Hematopoietic multipotent progenitor cell treated with erythropoietin and hydrocortisone succinate and interleukin-3 and kit ligand, for 8 days (in vitro differentiated cells): Measurements from ENCODE around the gene TNIK.
A peak's percentile ranks its signal among the peaks of the same experiment; 100 is the strongest.
"Not testable (repeated sequence)": the region's sequence is repeated elsewhere in the genome, so short reads cannot be mapped to it uniquely, and the experiment has no call there.

Experiments used
- DNase-seq: peaks from one replicate; pipeline ENCODE4 v3.0.0-alpha.2; 2015

The TNIK gene

DNA sequence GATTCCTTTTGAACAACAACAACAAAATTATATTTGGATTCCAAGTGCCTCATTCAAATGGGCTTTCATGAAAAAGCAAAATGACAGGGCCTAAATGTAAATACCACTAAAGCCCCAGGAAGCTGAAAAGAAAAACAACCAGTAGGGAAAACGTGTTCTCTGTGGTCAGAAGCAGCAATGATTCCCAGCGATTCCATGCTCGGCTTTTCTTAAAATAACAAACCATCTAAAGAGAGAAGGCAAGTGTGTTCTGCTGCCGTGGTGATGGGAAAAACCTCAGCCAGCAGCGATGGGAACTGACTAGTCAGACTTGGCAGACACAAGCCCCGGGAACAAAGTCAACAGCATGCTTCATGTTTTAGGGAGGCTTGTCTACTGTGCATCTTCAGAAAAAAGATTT is 153.6 kb downstream of the TNIK start:
- DNase-seq: no peak

DNA sequence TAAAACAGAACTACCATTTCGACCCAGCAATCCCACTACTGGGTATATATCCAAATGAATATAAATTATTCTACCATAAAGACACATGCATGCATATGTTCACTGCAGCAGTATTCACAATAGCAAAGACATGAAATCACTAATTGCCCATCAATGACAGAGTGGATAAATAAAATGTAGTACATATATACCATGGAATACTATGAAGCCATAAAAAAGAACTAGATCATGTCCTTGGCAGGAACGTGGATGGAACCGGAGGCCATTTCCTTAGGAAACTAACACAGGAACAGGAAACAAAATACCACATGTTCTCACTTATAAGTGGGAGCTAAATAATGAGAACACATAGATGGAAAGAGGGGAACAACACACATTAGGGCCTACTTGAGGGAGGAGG is 154.4 kb downstream of the TNIK start:
- not testable (repeated sequence) for DNase-seq

DNA sequence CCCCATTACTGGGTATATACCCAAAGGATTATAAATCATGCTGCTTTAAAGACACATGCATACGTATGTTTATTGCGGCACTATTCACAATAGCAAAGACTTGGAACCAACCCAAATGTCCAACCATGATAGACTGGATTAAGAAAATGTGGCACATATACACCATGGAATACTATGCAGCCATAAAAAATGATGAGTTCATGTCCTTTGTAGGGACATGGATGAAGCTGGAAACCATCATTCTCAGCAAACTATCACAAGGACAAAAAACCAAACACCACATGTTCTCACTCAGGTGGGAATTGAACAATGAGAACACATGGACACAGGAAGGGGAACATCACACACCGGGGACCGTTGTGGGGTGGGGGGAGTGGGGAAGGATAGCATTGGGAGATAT is 155.7 kb downstream of the TNIK start:
- DNase-seq: not testable (repeated sequence)

DNA sequence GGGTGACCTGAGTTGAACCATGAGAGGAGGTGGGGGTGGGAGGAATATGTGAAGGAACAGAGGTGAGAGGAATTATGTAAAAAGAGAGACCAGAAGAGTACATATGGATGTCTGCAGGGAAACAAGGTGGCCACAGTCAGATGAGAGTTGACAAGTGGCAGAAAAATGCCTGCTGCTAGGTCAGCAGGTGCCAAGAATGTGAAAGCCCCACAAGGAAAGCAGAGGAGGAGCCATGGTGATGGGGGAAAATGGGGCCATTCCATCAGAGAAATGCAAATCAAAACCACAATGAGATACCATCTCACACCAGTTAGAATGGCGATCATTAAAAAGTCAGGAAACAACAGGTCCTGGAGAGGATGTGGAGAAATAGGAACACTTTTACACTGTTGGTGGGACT is 156.2 kb downstream of the TNIK start:
- not testable (repeated sequence) for DNase-seq

DNA sequence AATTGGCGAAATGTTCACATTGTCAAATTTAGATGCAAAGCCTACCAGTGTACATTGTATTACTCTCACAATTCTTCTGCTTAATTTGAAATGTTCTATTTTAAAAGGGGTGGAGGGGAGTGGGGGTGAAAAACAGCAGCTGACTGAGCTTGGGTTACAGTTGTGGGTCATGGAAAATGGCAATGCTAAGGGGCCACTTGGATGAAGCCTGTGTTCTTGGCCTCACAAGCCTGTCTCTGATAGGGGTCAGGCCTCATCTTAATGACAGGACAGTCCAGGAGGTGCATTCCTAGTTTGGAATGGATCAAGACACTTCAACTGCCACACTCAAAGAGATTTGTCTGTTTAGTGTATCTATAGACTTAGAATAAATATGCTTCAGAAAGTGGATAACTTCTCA is 158.2 kb downstream of the TNIK start:
- no peak for DNase-seq

DNA sequence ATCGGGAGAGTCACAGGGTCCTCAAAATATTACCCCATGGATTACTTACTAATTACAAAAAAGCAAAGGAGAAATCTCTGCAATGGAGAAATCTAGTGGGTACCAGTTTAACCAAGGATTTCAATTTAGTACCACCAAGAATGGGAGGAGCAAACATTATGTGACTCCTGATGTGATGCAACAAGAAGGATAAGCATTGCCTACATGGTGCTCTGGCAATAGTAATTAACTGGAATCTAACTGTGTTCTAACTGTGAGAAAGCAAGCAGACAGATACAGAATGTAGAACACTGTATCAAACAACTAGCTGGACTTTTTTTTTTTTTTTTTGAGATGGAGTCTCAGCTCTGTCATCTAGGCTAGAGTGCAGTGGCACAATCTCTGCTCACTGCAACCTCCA is 159.2 kb downstream of the TNIK start:
- DNase-seq: no peak

DNA sequence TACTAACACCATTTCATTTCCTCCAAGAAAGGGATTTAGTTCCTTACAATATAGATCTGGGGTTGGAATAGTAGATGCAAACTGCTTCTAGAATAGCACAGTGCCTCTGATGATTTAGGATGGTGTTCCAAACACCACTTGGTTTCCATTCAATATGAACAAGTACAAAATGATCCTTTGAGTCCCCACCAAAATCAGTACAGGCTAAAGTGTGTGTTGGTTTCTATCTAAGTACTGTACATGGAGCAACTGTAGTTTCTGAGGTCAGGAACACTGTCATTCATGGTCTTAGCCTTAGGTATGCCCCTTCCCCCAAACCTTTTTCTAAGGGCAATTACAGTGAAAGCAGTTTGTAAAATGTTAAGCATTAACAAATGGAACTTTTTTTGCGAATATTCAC is 162.3 kb downstream of the TNIK start:
- DNase-seq: no peak

DNA sequence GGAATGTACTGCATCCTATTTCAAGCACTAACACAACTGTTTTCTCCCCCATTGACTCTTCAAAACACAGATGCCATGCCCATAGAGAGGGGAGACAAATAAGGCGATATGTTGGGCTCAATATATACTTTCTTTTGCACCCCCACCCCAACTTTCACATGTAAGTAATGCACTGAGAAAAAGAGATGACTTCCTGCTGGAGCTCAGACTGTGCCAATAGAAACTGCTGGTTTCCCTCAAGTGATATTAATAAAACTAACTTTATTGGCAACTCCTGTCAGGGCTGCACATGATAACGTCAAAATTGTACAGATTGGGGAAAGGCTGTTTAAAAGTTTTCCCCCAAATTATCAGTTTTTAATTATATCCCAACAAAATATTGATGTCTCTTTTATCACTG is 163.0 kb downstream of the TNIK start:
- DNase-seq: no peak

DNA sequence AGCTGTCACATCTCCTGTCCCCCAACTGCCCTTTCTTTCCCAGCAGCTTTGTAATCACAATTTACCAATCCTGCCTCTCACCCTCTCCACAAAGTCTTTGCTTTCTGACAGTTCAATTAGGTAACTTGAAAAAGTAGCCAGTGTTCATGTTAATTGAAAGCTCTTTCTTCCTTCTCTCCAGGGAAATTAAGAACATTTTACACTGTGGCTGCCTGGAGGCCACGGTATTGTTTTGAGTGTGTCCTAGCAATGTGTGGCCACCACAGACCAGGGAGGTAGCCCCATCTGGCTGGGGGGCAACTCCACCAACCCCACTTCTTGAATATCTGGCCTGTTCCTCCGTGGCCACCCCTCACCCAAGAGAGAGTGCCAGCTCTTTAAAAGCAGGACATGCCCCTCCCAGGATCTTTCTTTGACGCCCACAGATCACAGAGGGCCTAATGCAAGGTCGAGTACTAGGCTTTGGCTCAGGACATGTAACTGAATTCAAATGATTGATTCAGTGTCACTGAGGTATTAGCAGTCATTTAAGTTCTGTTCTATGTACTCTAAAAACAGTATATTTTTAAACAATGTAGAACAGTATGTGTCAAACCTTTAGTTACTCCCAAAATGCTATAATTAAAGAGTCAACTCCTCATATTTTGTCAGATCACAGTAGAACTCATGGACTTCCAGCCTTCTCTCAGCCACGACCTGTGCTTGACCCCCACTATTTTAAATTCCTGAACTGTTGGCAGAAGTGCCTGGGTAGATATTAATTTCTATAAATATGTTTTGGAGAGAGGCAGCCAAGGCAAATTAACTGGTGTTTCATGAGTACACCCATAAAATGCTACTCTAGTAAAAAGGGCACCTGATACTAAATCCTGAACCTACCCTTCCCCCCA is 164.5 kb downstream of the TNIK start:
- DNase-seq: no peak

DNA sequence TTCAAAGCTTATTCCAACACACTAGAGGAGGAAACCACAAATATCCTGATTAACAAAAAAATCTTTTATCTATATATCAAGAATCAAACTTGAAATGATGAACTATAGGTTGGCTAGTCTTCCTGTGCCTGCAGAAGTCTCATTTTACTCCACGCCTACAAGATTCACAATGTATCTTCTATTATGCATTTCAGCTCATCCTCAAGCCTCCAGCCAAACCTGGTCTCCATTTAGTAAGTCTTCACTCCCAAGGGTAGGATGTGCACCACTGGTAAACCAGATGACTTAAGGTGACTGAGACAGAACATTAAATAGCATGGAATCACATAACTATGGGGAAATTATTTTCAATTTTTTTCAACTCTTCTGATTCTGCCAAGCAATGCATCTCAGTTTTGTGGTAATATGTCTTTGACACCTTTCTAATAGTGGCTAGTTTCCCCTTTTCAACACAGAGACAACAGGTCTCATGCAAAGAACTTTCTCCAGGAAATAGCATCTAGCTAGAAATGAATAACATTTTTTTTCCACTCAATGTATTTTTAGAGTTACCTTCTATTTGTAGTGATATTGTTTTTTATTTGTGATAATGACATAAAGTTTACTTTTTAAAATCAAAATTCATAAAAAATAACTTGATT is 166.9 kb downstream of the TNIK start:
- DNase-seq: no peak

DNA sequence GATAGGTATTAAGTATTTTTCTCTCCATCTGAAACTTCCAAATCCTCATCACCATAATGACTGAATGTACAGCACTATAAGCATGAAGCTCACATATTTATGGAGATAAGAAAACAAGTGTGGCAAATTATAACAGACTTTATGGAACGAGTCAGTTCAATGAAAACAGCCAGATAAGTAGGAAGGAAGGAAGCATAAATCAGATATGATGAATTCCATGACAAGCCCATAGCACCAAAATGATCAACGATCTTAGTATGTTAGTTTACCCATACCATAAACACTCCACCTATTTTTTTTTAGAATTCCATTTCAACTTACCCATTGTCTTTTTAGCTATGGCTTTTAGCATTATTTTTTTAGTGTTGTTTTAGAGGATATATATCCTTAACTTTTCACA is 169.5 kb downstream of the TNIK start:
- no peak for DNase-seq

DNA sequence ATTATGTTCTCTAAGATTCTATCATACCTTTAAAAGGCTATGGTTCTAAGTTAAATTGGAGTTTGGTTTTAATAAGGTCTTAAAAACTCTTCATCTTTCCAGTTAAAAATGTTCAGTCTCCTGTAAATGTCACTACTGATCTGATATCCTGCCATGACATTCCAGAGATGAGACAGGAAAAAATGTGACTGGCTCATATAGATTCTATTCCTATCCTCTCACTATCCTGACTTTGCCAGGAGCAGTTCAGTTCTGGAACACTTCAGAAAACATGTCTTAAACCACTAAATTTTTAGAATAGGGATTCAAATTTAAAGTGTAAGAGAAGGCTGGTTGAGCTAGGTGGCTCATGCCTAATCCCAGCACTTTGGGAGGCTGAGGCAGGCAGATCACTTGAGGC is 170.9 kb downstream of the TNIK start:
- no peak for DNase-seq

DNA sequence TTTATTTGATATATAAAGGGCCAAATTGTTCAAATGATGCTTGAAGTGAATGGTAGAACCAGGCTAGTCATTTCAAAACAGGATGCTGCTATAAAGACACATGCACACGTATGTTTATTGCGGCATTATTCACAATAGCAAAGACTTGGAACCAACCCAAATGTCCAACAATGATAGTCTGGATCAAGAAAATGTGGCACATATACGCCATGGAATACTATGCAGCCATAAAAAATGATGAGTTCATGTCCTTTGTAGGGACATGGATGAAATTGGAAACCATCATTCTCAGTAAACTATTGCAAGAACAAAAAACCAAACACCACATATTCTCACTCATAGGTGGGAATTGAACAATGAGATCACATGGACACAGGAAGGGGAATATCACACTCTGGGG is 172.4 kb downstream of the TNIK start:
- DNase-seq: not testable (repeated sequence)

DNA sequence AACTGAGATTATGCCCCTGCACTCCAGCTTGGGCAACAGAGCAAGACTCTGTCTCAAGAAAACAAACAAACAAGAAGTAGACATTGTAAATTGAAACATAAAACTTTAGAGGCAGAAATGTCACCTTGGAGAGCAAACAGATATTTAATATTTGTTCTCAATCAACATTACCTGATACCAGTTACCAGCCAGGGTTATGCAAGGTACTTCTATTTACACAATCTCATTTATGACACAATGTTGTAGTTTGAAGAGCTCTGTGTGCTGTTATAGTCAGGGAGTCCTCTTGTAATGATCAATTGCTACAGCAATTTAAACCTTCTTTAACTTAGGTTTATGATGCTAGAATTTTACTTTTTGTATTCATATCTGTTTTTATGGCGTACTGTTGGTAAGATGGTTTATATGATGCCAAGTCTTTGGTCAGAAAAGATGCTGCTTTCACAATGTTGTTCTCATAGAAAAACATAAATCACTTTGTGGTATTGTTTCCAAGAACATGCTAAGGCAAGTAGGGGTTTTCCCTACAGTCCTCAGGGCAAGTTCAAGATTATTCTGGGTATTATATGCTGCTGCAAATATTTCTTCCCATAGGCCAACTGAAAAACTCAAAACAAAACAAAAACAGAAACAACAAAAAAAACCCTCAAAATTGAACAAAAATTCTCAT is 173.5 kb downstream of the TNIK start:
- no peak for DNase-seq

DNA sequence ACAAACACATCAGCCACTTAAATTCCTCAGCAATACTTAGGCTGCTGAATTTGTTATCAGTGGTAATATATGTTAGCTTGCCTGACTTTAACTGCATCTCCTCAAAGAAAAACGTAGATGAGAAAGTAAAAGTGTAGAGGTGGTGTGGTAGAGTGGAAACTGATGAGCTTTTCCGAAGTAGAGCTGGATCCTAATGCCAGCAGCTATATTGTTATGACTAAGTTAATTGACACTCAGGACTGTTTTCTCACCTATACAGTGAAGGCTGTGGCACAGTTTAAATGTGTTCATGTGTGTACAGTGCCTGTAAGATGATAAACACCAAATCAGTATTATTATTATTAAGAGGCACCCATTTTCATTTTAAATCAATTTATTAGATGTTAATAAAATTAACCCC is 174.9 kb downstream of the TNIK start:
- DNase-seq: no peak

DNA sequence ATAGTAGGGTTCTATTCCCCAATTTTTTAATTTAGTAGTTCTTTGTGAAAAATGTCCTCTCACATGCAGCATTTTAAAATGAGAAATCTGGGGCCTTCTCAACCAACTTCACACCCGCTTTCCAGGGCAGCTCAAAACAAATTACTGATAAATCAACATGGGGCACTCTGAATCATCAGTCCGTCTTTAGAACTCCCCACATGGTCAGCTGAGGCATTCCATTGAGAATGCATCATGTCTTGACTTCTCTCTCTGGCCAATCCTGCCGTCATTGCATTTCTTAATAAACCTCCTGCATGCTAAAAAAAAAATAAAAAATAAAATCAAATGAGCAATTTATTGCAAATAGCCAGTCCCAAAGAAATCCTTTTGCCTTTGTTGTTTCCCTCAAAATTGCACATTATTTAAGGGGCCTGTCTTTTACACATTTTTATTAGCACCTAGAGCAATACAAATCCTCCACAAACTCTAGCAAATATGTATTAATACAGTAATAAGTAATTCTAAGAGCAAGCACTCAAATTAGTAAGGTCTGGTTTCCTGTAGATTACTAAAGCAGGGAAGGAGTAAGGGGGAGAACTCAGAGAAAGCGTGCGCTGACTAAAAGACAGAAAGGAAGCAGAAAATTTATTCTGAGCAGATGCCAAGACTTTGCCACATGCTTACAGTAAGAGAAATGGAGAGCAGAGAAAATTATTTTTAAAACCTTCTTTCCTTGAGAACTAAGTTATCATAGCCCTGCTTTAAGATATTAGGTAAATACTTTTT is 175.7 kb downstream of the TNIK start:
- DNase-seq: peak; percentile 33

DNA sequence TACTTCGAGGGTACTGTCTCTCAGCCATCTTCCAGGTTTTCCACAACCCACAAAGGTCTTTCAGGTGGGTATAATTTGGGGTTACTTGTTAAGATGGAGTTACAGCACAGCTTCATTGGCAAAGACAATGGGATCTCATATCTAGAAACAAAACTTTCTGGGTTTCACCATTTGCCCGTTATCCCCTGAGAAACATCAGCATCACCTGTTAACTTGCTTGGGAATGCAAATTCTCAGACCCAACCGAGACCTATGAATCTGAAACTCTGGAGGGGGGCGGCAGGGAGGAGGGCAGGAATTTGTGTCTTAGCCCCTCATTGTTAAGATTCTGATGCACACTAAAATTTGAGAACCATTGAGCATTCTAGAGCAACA is 176.4 kb downstream of the TNIK start:
- DNase-seq: no peak

DNA sequence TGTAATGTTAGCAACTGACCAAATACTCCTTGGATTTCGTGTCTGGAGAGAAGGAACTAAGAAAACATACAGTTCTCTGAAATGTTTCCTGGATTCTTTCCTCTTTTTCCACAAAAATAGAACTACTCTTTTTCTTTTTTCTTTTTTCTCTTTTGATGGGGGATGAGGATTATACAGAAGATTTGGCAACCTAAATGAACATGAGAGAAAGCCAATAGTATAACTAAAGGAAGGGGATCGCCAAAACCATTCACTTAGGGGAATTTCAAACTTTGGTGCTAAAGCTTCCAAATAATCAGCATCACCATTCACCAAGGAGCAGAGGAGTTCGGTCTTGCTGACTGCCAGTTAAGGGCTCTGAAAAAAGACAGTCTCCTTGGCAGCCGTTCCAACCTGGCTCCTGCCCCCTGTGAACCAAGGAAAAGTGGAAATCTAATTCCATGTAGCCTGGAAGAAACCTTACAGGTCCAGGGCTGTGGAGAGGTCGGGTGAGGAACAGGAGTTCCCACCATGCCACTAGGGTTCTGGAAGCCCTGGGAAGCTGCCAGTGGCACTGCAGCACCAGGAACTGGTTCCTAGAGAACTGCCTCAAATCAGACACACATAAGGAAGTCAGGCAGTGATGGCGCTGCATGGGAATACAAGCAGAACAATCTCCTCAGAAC is 176.9 kb downstream of the TNIK start:
- DNase-seq: no peak

DNA sequence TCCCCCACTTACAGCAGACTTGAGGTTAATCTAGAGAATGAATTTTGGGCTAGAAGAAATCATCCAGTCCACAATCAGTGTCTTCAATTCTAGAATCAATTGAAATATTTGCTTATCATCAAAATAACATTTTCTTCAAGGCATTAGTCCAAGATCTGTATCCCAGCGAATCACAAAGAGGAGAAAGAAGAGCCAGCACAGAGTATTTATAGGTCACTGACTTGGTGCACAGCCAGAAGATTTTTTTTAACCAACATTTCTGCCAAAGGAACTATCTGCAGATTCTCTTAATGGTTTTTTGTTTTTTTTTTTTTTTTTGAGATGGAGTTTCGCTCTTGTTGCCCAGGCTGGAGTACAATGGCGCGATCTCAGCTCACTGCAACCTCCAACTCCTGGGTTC is 178.2 kb downstream of the TNIK start:
- DNase-seq: no peak

DNA sequence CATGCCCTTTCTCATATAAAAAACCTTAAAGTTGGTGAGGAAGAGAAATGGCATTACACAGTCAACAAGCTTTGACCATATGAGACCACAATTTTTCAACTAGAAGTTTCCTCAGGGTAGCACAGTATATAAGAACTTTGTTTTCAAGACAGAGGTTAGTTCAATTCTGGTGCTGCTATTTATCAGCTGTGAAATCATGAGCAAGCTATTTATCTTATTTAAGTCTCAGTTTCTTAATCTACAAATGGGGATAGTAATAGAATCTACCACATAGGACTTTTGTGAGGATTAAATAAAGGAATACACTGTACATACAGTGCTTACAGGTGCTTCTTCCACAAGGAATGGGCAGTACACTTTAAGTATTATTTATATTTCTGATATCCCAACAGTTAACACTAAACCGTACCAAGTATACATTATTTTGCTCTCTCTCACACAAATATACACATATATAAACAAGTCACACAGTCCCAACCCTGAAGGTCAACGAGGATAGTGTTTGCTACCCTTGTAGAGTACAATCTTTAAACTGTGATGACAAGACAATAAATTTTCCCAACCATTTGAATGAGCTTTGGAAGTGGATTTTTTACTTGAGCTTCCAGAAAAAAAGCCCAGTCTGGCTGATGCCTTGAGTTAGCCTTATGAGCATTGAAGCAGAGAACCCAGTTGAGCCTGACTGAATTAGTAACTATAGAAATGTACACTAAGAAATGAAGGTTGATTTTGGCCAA is 178.8 kb downstream of the TNIK start:
- DNase-seq: no peak

DNA sequence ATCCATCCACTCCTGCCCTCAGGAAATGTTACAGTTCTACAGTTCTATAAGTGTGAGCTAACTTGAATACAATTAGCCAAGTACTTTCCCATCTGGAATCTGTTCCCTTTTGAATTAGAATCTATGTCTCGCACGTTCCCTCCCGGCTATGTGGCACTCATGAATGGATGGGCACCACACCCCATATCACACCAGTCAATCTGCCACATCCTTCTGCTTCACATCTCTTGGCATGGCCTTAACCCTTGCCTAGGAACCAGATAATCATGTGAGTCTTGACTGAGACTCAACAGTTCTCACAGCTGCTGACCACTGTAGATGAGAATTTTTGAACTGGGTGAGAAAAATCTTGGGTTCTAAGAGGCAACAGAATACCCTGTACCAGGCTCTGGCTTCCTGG is 180.2 kb downstream of the TNIK start:
- DNase-seq: peak; percentile 41

DNA sequence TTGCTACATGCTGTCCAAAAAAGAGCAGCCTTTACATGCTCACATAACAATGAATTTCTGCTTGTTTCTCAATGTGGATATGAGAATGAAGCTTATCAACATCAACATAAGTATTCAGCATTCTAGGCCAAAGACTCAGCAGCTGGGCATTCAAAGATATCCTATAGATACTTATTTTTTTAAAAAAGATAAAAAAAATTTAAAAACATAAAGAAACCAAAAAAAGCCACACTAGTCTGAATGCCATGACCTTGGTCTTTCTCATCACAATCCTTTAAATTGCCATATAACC is 182.0 kb downstream of the TNIK start:
- DNase-seq: peak; percentile 57
